Left lobe of liver (tissue), 2 donors: ENCODE measurements around the gene DNAH14. TPM values are rescaled to one million over a fixed set of nuclear protein-coding genes. Genes with fewer than 3 reads are reported as not detected.
"Not testable (repeated sequence)": the region's sequence is repeated elsewhere in the genome, so short reads cannot be mapped to it uniquely, and the experiment has no call there.

ENCODE experiments used
- ATAC-seq: fragments of 200-7000 bp; cut with Tn5 transposase; one replicate; pipeline ENCODE4 v1.9.1; 2020; ENCODE audit warnings: mild to moderate bottlenecking, moderate library complexity
- DNase-seq: peaks from one replicate; pipeline ENCODE4 v3.0.0-alpha.2; 2020; ENCODE audit warnings: low spot score
- total RNA-seq: library from RNA; stranded (reverse); gene quantifications from one replicate; pipeline ENCODE4 v1.2.1, GENCODE V29; 2021
- donor health status: DM: no; HTN: no; CAD: no; lungs with moderate emphysema.
- donor health status: DM: no; HTN: yes; CAD: no.

Gene DNAH14
- total RNA-seq, 1 donor from 2014 or later = 5.9 TPM

GRCh38 chr1:225332686-225333085, 403.2 kb downstream of the DNAH14 start:
- no peak for DNase-seq
- no peak for ATAC-seq

- ATAC-seq, DNase-seq: not testable (repeated sequence)
Observed at GRCh38 chr1:225335098-225335778, 405.8 kb downstream of the DNAH14 start.

GRCh38 chr1:225338545-225338944, 409.1 kb downstream of the DNAH14 start:
- ATAC-seq (no peak), DNase-seq (no peak)

GRCh38 chr1:225341642-225342041, 412.2 kb downstream of the DNAH14 start:
- DNase-seq (no peak), ATAC-seq (no peak)

GRCh38 chr1:225342695-225343094, 413.2 kb downstream of the DNAH14 start:
- DNase-seq (no peak), ATAC-seq (no peak)

- DNase-seq (no peak), ATAC-seq (peak; percentile 32)
Observed at GRCh38 chr1:225343618-225344017, 414.1 kb downstream of the DNAH14 start.

GRCh38 chr1:225347123-225347683, 417.7 kb downstream of the DNAH14 start:
- DNase-seq (no peak), ATAC-seq (no peak)

- DNase-seq (no peak), ATAC-seq (no peak)
Observed at GRCh38 chr1:225348400-225348799, 418.9 kb downstream of the DNAH14 start.

- no peak for ATAC-seq
- no peak for DNase-seq
Observed at GRCh38 chr1:225349826-225350225, 420.4 kb downstream of the DNAH14 start.

GRCh38 chr1:225350872-225351271, 421.4 kb downstream of the DNAH14 start:
- DNase-seq = no peak
- ATAC-seq = no peak

- peak; percentile 93 for ATAC-seq
- no peak for DNase-seq
Observed at GRCh38 chr1:225354906-225355305, 425.4 kb downstream of the DNAH14 start.

- no peak for ATAC-seq
- no peak for DNase-seq
Observed at GRCh38 chr1:225355863-225356262, 426.4 kb downstream of the DNAH14 start.

- ATAC-seq = peak; percentile 32
- no peak for DNase-seq
Observed at GRCh38 chr1:225360119-225360518, 430.6 kb downstream of the DNAH14 start.

- no peak for ATAC-seq
- no peak for DNase-seq
Observed at GRCh38 chr1:225361176-225361575, 431.7 kb downstream of the DNAH14 start.

- ATAC-seq (no peak), DNase-seq (no peak)
Observed at GRCh38 chr1:225362805-225363204, 433.3 kb downstream of the DNAH14 start.

- ATAC-seq (no peak), DNase-seq (no peak)
Observed at GRCh38 chr1:225364439-225364838, 435.0 kb downstream of the DNAH14 start.

GRCh38 chr1:225366018-225366417, 436.5 kb downstream of the DNAH14 start:
- DNase-seq = no peak
- ATAC-seq = no peak

GRCh38 chr1:225366552-225366951, 437.1 kb downstream of the DNAH14 start:
- DNase-seq = no peak

GRCh38 chr1:225368036-225368552, 438.6 kb downstream of the DNAH14 start:
- no peak for ATAC-seq

More at GRCh38 chr1:225366552-225366951, 437.1 kb downstream of the DNAH14 start:
- ATAC-seq = no peak

GRCh38 chr1:225371366-225372010, 442.0 kb downstream of the DNAH14 start:
- no peak for DNase-seq
- ATAC-seq = no peak

More at GRCh38 chr1:225368036-225368552, 438.6 kb downstream of the DNAH14 start:
- DNase-seq = no peak

- ATAC-seq (no peak), DNase-seq (no peak)
Observed at GRCh38 chr1:225373155-225373554, 443.7 kb downstream of the DNAH14 start.

- no peak for ATAC-seq
- no peak for DNase-seq
Observed at GRCh38 chr1:225374996-225375395, 445.5 kb downstream of the DNAH14 start.
